C4-2B (cell line): Measurements from ENCODE around the gene CYFIP1.

ENCODE experiments used
- H3K27ac ChIP-seq: fragments of 450-650 bp; 2 replicates; pipeline ENCODE4 v1.5.1; 2017
- CTCF ChIP-seq: fragments of 450-650 bp; conservative IDR thresholded peaks from 2 replicates; pipeline ENCODE4 v1.5.1; 2017; ENCODE audit warnings: mild to moderate bottlenecking
- ZFX ChIP-seq: fragments of 450-650 bp; IDR thresholded peaks from 2 replicates; pipeline ENCODE4 v1.6.1; 2017

CYFIP1 gene

GRCh38 chr15:22945071-22945470, 35.1 kb downstream of the CYFIP1 start:
- H3K27ac ChIP-seq: no peak overlapping the region
- TF ChIP-seq ZFX: no peak
- TF ChIP-seq CTCF: no peak

GRCh38 chr15:22944651-22945050, 35.5 kb downstream of the CYFIP1 start:
- no peak overlapping the region for H3K27ac ChIP-seq
- TF ChIP-seq ZFX (no peak), CTCF (no peak)

GRCh38 chr15:22942877-22943276, 37.3 kb downstream of the CYFIP1 start:
- no peak overlapping the region for H3K27ac ChIP-seq
- no peak for TF ChIP-seq CTCF
- TF ChIP-seq ZFX: no peak

- no peak overlapping the region for H3K27ac ChIP-seq
- TF ChIP-seq CTCF: no peak
- TF ChIP-seq ZFX: no peak
Observed at GRCh38 chr15:22942306-22942855, 37.8 kb downstream of the CYFIP1 start.

GRCh38 chr15:22941179-22941578, 39.0 kb downstream of the CYFIP1 start:
- no peak for TF ChIP-seq CTCF
- TF ChIP-seq ZFX: no peak

GRCh38 chr15:22939652-22940061, 40.5 kb downstream of the CYFIP1 start:
- TF ChIP-seq ZFX (no peak), CTCF (no peak)
- H3K27ac ChIP-seq: no peak overlapping the region

More at GRCh38 chr15:22941179-22941578, 39.0 kb downstream of the CYFIP1 start:
- no peak overlapping the region for H3K27ac ChIP-seq

GRCh38 chr15:22939051-22939450, 41.1 kb downstream of the CYFIP1 start:
- TF ChIP-seq CTCF (no peak), ZFX (no peak)
- no peak overlapping the region for H3K27ac ChIP-seq
